Fibroblast of lung (primary cell): ENCODE results near the gene SEC14L3.

Experiments used
- CTCF ChIP-seq, 2 donors: IDR thresholded peaks in 1 of 2; conservative IDR thresholded peaks in 1 of 2; 1 replicate in 1 of 2; 2 replicates in 1 of 2; pipeline ENCODE4 v1.5.1; 2011 to 2012; ENCODE audit warnings: low read length in 2 of 2, control low read depth in 1 of 2, inconsistent platforms in 1 of 2, low read depth in 1 of 2, mild to moderate bottlenecking in 1 of 2
- EZH2 ChIP-seq: IDR thresholded peaks from 2 replicates; pipeline ENCODE4 v1.5.1; 2012; ENCODE audit warnings: low read length, control low read depth, mild to moderate bottlenecking; ENCODE audit errors: missing control alignments

GRCh38 chr22:30439226-30439625, 32.6 kb downstream of the SEC14L3 start:
- no peak for TF ChIP-seq CTCF (conservative IDR thresholded peaks at IDR 0.05 in 1 of 2, IDR thresholded peaks at IDR 0.05 in 1 of 2; ENCODE audit: low read depth in 1 of 2, low read length in 2 of 2)
- TF ChIP-seq EZH2, result no peak
